GM06990 (cell line): ENCODE data around the gene GJD3.

Source experiments
- DNase-seq: peaks from one replicate; pipeline ENCODE4 v3.0.0-alpha.2; 2011; ENCODE audit not compliant: insufficient read length; ENCODE audit errors: extremely low read depth
- H3K27me3 ChIP-seq: replicated peaks from 2 replicates; pipeline ENCODE4 v1.6.0; 2011; ENCODE audit warnings: low read length; ENCODE audit not compliant: control insufficient read depth, insufficient read depth
- H3K36me3 ChIP-seq: 2 replicates; pipeline ENCODE4 v1.5.1; 2011; ENCODE audit warnings: low read length; ENCODE audit not compliant: control insufficient read depth, insufficient read depth
- H3K4me3 ChIP-seq: replicated peaks from 2 replicates; pipeline ENCODE4 v1.5.1; 2011; ENCODE audit warnings: low read depth, mild to moderate bottlenecking, control low read depth, low read length
- CTCF ChIP-seq: IDR thresholded peaks from 2 replicates; pipeline ENCODE4 v1.5.1; 2011; ENCODE audit warnings: low read length, control low read depth, mild to moderate bottlenecking, inconsistent platforms; ENCODE audit not compliant: insufficient read depth, poor library complexity, severe bottlenecking

The GJD3 gene

DNA sequence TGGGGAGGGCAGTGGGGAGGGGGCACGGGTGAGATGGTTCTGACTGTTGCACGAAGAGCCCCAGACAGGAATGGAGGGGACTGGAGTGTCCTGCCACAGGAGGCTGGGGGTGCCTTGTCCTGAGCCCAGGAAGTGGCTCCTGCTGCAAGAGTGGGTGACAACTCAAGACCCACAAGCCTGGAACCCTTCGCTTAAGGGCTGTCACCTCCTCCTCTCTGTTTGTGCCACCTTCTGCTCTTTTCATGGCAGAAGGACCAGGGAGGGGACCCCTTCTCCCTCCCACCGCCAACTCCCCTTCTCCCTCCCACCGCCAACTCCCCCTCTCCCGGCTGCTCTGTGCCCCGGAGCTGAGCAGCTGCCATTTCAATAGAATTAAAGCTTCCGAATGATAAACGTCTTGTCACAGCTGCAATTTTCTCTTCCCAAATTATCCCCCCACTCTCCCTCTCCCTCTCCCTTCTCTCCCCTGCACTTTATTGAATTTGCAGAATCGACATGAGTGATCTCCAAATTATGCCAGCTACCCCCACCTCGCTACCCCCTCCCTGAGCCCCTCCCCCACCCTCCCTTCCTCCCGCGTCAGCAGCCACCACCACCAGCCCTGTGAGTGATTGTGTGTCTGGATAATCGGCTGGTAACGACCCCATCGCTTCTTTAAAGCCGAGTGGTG lies 13.7 kb downstream of the GJD3 start:
- DNase-seq: no peak
- Histone ChIP-seq H3K4me3 (no peak overlapping the region), H3K36me3 (peaks cover 47% of the 10 kb centered on the region), H3K27me3 (no peaks in the 10 kb centered on the region)
- TF ChIP-seq CTCF: no peak

- TF ChIP-seq CTCF: no peak
- H3K36me3 ChIP-seq: peaks cover 40% of the 10 kb centered on the region
- H3K4me3 ChIP-seq: no peak overlapping the region
- H3K27me3 ChIP-seq: no peaks in the 10 kb centered on the region
- DNase-seq: no peak
Observed at GRCh38 chr17:40349895-40350688, 14.4 kb downstream of the GJD3 start.

DNA sequence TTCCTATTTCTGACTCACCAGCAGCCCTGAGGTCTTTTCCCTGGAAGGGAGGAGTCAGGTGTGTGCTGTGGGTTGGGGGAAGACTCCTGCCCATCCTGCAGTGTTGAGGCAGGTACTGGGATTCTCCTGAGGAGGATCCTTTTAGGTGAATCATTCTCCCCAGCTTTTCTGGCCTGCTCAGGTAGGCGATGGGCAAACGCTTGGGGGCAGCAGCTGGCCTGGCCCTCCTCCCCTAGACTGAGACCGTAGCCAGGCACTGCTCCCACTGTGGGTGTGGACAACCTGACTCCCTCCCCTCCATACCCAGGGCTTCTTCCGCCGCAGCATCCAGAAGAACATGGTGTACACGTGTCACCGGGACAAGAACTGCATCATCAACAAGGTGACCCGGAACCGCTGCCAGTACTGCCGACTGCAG lies 15.1 kb downstream of the GJD3 start:
- no peak for TF ChIP-seq CTCF
- DNase-seq: no peak
- Histone ChIP-seq H3K27me3 (no peaks in the 10 kb centered on the region), H3K4me3 (no peak overlapping the region), H3K36me3 (peaks cover 41% of the 10 kb centered on the region)

DNA sequence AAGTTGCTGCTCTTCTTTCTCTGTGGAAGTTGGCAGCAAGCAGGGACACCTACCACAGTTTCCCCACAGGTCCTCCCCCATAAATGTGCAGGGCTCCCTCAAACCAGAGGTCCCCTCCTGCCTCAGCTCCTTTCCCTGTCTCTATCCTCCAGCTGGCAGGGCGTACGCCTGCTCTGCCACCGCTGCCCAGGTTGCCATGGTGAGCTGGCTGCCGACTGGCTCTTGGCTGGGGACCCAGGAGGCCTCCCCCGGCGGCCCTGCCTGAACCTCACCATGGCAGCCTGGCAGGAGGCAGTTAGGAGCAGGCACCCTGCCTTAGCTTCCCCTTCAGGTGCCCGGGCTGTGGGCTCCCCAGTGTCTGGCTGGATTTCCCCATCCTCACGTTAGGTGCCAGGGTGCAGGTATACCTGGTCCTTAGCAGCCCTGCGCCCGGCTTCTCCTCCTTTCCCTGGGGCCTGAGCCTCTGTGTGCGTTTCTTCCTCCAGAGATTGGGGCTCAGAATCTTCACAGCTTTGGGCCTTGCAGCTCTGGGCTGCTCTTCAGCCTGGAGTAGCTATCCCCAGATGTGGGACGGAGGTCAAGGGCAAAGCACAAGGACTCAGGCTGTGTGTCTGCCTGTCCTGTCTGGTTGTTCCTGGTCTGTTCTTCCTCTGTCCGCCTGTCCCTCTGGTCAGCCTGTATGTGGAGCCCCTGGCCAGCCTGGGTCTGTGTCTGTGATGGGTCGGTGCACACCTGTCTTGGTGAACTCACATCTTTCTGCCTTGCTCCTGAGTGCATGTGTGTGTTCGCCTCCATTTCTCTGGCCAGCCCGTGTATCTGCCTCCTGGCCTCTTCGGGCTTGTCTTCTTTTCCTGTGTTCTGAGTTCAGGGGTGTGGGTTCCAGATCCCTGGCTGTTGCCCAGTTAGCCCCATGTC lies 15.7 kb downstream of the GJD3 start:
- no peak overlapping the region for H3K4me3 ChIP-seq
- no peak for TF ChIP-seq CTCF
- H3K27me3 ChIP-seq: no peaks in the 10 kb centered on the region
- H3K36me3 ChIP-seq: peaks cover 37% of the 10 kb centered on the region
- no peak for DNase-seq

DNA sequence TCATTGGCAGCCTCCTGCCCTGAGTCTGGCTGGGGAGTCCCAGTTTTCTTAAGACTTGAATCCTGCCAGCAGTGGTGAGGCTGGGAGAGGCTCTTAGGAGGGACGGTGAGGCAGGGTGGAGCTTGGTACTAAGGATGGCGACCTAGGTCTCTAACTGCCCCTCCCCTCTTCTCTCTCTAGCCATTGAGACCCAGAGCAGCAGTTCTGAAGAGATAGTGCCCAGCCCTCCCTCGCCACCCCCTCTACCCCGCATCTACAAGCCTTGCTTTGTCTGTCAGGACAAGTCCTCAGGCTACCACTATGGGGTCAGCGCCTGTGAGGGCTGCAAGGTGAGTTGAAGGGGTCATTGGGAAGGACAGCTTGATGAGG lies 16.4 kb downstream of the GJD3 start:
- Histone ChIP-seq H3K36me3 (peaks cover 37% of the 10 kb centered on the region), H3K27me3 (no peaks in the 10 kb centered on the region)

More for the DNA sequence above, 16.4 kb downstream of the GJD3 start:
- no peak for DNase-seq
- TF ChIP-seq CTCF: no peak
- H3K4me3 ChIP-seq: no peak overlapping the region
